ENCODE results near the gene ZNHIT2.
A peak's percentile ranks its signal among the peaks of the same experiment; 100 is the strongest.

Gene ZNHIT2

GRCh38 chr11:65117206-65118096, at the start of gene ZNHIT2:
TSS of gene ZNHIT2 (minus strand) at chr11:65117701. CDS start at chr11:65117653, 48 bp downstream.
- TF ChIP-seq EZH2 (IDR thresholded peaks at IDR 0.05; ENCODE audit: borderline replicate concordance, low read depth, low read length, severe bottlenecking) = no peak
- peak; percentile 93 for TF ChIP-seq CTCF (IDR thresholded peaks at IDR 0.05; ENCODE audit: borderline replicate concordance, extremely low read depth, low read length, poor library complexity, severe bottlenecking)
- Histone ChIP-seq H3K27ac (ENCODE audit: low read length) (peak within 1 kb of the TSS; percentile 91), H3K9me3 (ENCODE audit: insufficient read depth, low read length, severe bottlenecking) (no peaks in the 10 kb centered on the region), H4K20me1 (ENCODE audit: insufficient read depth, low read length) (peaks cover 24% of the 10 kb centered on the region; the same call in 1 of the 2 replicates), H3K4me3 (ENCODE audit: low read depth in 1 of 2, low read length in 2 of 2) (peak within 1 kb of the TSS; percentile 91 to 99), H3K36me3 (ENCODE audit: insufficient read depth, low read length) (peaks cover 55% of the 10 kb centered on the region), H3K27me3 (ENCODE audit: insufficient read depth, low read length, poor library complexity) (no peaks in the 10 kb centered on the region), H3K4me2 (ENCODE audit: insufficient read depth, low read length) (peak within 1 kb of the TSS; percentile 98), H3K79me2 (ENCODE audit: insufficient read depth, low read length) (peaks cover 66% of the 10 kb centered on the region), H3K4me1 (ENCODE audit: insufficient read depth, low read length) (peaks cover 69% of the 10 kb centered on the region), H3K9ac (ENCODE audit: low read depth, low read length) (peak within 1 kb of the TSS; percentile 91), H2AFZ (ENCODE audit: low read depth, low read length) (peak within 1 kb of the TSS; percentile 80)
- ATAC-seq (ENCODE audit: insufficient read depth, low read depth) (peak; percentile 70), DNase-seq (peak; percentile 100)

- H2AFZ ChIP-seq (ENCODE audit: low read depth, low read length) = no peak overlapping the region
- H3K9ac ChIP-seq (ENCODE audit: low read depth, low read length) = no peak overlapping the region
- ATAC-seq (ENCODE audit: insufficient read depth, low read depth) = no peak
Observed at GRCh38 chr11:65166893-65167292, 49.4 kb upstream of the ZNHIT2 start.

GRCh38 chr11:65165410-65166317, 48.2 kb upstream of the ZNHIT2 start:
- Histone ChIP-seq H3K27ac (ENCODE audit: low read length) (no peak overlapping the region), H3K4me3 (ENCODE audit: low read depth in 1 of 2, low read length in 2 of 2) (no peak overlapping the region), H3K9me3 (ENCODE audit: insufficient read depth, low read length, severe bottlenecking) (no peaks in the 10 kb centered on the region), H3K27me3 (ENCODE audit: insufficient read depth, low read length, poor library complexity) (no peaks in the 10 kb centered on the region), H3K9ac (ENCODE audit: low read depth, low read length) (no peak overlapping the region), H2AFZ (ENCODE audit: low read depth, low read length) (no peak overlapping the region), H4K20me1 (ENCODE audit: insufficient read depth, low read length) (no peaks in the 10 kb centered on the region), H3K36me3 (ENCODE audit: insufficient read depth, low read length) (no peaks in the 10 kb centered on the region), H3K4me1 (ENCODE audit: insufficient read depth, low read length) (no peaks in the 10 kb centered on the region), H3K79me2 (ENCODE audit: insufficient read depth, low read length) (no peaks in the 10 kb centered on the region), H3K4me2 (ENCODE audit: insufficient read depth, low read length) (no peak overlapping the region)
- TF ChIP-seq CTCF (IDR thresholded peaks at IDR 0.05; ENCODE audit: borderline replicate concordance, extremely low read depth, low read length, poor library complexity, severe bottlenecking) (no peak), EZH2 (IDR thresholded peaks at IDR 0.05; ENCODE audit: borderline replicate concordance, low read depth, low read length, severe bottlenecking) (no peak)
- DNase-seq = no peak
- no peak for ATAC-seq (ENCODE audit: insufficient read depth, low read depth)

More at GRCh38 chr11:65166893-65167292, 49.4 kb upstream of the ZNHIT2 start:
- DNase-seq = no peak
- Histone ChIP-seq H3K27me3 (ENCODE audit: insufficient read depth, low read length, poor library complexity) (no peaks in the 10 kb centered on the region), H3K27ac (ENCODE audit: low read length) (no peak overlapping the region), H3K79me2 (ENCODE audit: insufficient read depth, low read length) (no peaks in the 10 kb centered on the region), H4K20me1 (ENCODE audit: insufficient read depth, low read length) (no peaks in the 10 kb centered on the region), H3K9me3 (ENCODE audit: insufficient read depth, low read length, severe bottlenecking) (no peaks in the 10 kb centered on the region), H3K4me3 (ENCODE audit: low read depth in 1 of 2, low read length in 2 of 2) (no peak overlapping the region), H3K4me2 (ENCODE audit: insufficient read depth, low read length) (no peak overlapping the region), H3K36me3 (ENCODE audit: insufficient read depth, low read length) (no peaks in the 10 kb centered on the region), H3K4me1 (ENCODE audit: insufficient read depth, low read length) (no peaks in the 10 kb centered on the region)
- TF ChIP-seq CTCF (IDR thresholded peaks at IDR 0.05; ENCODE audit: borderline replicate concordance, extremely low read depth, low read length, poor library complexity, severe bottlenecking) (no peak), EZH2 (IDR thresholded peaks at IDR 0.05; ENCODE audit: borderline replicate concordance, low read depth, low read length, severe bottlenecking) (no peak)

All from DND-41 (cell line).